Osteoblast (primary cell): Measurements from ENCODE around the gene PRR5L. TPM values are rescaled to one million over a fixed set of nuclear protein-coding genes. Genes with fewer than 3 reads are reported as not detected.

ENCODE experiments used
- DNase-seq: peaks from one replicate; pipeline ENCODE4 v3.0.0; 2011; ENCODE audit warnings: low spot score, mixed read lengths; ENCODE audit not compliant: insufficient read length; ENCODE audit errors: missing footprints
- H2AFZ ChIP-seq: 2 replicates; pipeline ENCODE4 v1.6.0; 2011; ENCODE audit warnings: mild to moderate bottlenecking, low read length
- H3K27ac ChIP-seq: 2 replicates; pipeline ENCODE4 v1.5.1; 2011; ENCODE audit warnings: mild to moderate bottlenecking, low read depth, low read length, moderate library complexity
- H3K27me3 ChIP-seq: 2 replicates; pipeline ENCODE4 v1.6.0; 2012; ENCODE audit warnings: mild to moderate bottlenecking, control low read depth, inconsistent platforms, low read length, moderate library complexity; ENCODE audit not compliant: insufficient read depth
- H3K36me3 ChIP-seq: 2 replicates; pipeline ENCODE4 v1.5.1; 2011; ENCODE audit warnings: mild to moderate bottlenecking, low read length, control low read depth, moderate library complexity; ENCODE audit not compliant: insufficient read depth
- H3K4me1 ChIP-seq: 2 replicates; pipeline ENCODE4 v1.5.1; 2011; ENCODE audit warnings: mild to moderate bottlenecking, low read length, control low read depth, moderate library complexity; ENCODE audit not compliant: insufficient read depth
- H3K4me2 ChIP-seq: 2 replicates; pipeline ENCODE4 v1.6.0; 2011; ENCODE audit warnings: mild to moderate bottlenecking, low read length; ENCODE audit not compliant: insufficient read depth
- H3K4me3 ChIP-seq: fragments of 200-600 bp; sonication (generic); 3 replicates; pipeline ENCODE4 v1.5.1; 2012; ENCODE audit warnings: mild to moderate bottlenecking, low read length, inconsistent platforms; ENCODE audit not compliant: insufficient read depth
- H3K79me2 ChIP-seq: 2 replicates; pipeline ENCODE4 v1.6.0; 2012; ENCODE audit warnings: mild to moderate bottlenecking, low read length, control low read depth, inconsistent platforms; ENCODE audit not compliant: insufficient read depth
- H3K9me3 ChIP-seq: 2 replicates; pipeline ENCODE4 v1.5.1; 2011; ENCODE audit warnings: low read depth, low read length, control low read depth
- H4K20me1 ChIP-seq: 2 replicates; pipeline ENCODE4 v1.6.0; 2012; ENCODE audit warnings: mild to moderate bottlenecking, low read length, control low read depth; ENCODE audit not compliant: insufficient read depth
- total RNA-seq: library from RNA; depleted of rRNA; stranded (reverse); fragments of >200 nt; gene quantifications from 2 replicates; pipeline ENCODE4 v1.2.3, GENCODE V29; 2012
- TF ChIP-seq, protein P1 (sequence below): IDR thresholded peaks from 2 replicates; pipeline ENCODE4 v1.5.1; 2011; ENCODE audit warnings: mild to moderate bottlenecking, low read depth, low read length, moderate library complexity; ENCODE audit errors: extremely low read depth

PRR5L gene
- total RNA-seq, 1 donor: 9.8 TPM

DNA sequence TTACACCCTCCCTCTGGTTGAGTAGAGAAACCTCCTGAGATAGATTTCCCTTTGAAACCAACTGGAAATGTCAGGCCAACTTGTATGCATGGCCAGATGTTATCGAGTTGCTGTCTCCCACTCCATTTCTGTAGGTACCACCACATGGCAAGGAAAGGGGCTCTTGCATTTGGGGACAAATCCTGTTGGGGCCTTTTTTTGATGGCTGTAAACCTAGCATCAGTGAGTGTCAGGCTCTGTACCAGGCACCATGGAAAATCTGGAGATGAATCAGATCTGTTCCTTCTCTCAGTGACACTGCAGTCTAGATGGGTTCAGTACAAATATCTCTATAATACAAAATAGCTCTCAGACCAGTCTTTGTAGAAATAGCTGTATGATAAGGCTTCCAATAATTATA lies 155.6 kb downstream of the PRR5L start:
- Histone ChIP-seq H3K4me2 (no peak overlapping the region), H2AFZ (no peak overlapping the region), H3K36me3 (peaks cover 7% of the 10 kb centered on the region), H3K9me3 (no peaks in the 10 kb centered on the region), H3K4me1 (peaks cover 69% of the 10 kb centered on the region), H3K27ac (no peak overlapping the region), H3K27me3 (no peaks in the 10 kb centered on the region), H3K4me3 (no peak overlapping the region), H4K20me1 (no peaks in the 10 kb centered on the region), H3K79me2 (no peaks in the 10 kb centered on the region)
- TF ChIP-seq, protein P1, sequence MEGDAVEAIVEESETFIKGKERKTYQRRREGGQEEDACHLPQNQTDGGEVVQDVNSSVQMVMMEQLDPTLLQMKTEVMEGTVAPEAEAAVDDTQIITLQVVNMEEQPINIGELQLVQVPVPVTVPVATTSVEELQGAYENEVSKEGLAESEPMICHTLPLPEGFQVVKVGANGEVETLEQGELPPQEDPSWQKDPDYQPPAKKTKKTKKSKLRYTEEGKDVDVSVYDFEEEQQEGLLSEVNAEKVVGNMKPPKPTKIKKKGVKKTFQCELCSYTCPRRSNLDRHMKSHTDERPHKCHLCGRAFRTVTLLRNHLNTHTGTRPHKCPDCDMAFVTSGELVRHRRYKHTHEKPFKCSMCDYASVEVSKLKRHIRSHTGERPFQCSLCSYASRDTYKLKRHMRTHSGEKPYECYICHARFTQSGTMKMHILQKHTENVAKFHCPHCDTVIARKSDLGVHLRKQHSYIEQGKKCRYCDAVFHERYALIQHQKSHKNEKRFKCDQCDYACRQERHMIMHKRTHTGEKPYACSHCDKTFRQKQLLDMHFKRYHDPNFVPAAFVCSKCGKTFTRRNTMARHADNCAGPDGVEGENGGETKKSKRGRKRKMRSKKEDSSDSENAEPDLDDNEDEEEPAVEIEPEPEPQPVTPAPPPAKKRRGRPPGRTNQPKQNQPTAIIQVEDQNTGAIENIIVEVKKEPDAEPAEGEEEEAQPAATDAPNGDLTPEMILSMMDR: no peak
- no peak for DNase-seq

DNA sequence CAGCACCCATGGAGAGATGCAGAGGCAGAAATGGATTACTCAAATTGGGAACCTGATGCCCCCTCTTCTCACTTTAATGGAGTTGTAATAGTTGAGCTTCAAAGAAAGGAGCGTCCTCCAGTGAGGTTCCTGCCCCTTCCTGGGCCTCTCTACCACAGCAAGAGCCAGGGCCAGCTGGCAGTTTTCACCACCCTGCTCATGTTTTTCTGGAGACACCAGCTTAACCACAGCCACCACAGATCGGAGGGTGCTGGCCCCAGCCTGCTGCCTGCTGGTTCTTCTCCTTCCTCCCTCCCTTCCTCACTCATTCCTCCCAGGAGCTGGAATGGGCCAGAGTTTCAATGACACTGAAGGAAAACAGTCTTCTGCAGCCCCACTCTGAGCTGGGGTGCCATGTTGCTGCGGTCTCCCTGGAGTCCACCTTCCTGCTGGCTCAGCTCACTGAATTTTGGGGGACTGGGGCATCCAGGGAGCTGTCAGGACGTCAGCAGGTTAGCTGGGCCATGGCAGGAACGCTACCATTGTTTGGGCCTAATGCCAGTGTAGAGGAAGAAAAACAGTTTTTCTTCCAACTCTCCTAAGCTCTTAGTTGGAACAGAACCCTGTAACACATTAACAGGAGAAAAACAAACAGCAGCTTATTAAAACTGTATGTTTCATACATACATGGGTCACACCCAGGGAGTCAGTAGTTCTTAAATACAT lies 156.3 kb downstream of the PRR5L start:
- no peaks in the 10 kb centered on the region for H4K20me1 ChIP-seq
- no peak overlapping the region for H3K27ac ChIP-seq
- no peaks in the 10 kb centered on the region for H3K79me2 ChIP-seq
- H3K9me3 ChIP-seq: no peaks in the 10 kb centered on the region
- no peak for DNase-seq
- no peak overlapping the region for H3K4me2 ChIP-seq
- H3K4me1 ChIP-seq: peaks cover 70% of the 10 kb centered on the region
- H3K27me3 ChIP-seq: no peaks in the 10 kb centered on the region
- no peak overlapping the region for H2AFZ ChIP-seq
- no peak overlapping the region for H3K4me3 ChIP-seq
- peaks cover 6% of the 10 kb centered on the region for H3K36me3 ChIP-seq
- TF ChIP-seq, protein P1: no peak

DNA sequence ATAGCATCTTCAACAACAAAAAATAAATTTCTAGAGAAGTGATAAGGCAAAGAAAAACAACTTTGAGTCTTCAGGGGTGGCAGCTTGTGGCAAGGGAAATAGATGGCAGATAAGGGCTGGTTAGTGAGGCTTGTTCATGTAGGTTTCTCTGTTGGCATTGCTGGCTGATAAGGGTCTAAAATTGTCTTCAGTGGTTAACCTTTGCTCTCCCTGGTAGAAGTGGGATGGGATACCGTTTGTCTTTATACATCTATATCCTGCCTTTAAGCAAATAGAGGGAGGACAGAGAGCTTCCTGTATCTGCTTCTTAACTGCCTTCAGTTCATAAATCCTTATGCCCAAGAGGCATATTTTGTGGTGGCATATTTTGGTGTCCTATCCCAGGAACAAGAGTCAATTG lies 156.9 kb downstream of the PRR5L start:
- TF ChIP-seq, protein P1: no peak
- Histone ChIP-seq H3K4me1 (peaks cover 66% of the 10 kb centered on the region), H3K9me3 (no peaks in the 10 kb centered on the region), H4K20me1 (no peaks in the 10 kb centered on the region), H2AFZ (no peak overlapping the region), H3K79me2 (no peaks in the 10 kb centered on the region), H3K36me3 (peaks cover 6% of the 10 kb centered on the region), H3K4me2 (no peak overlapping the region), H3K27me3 (no peaks in the 10 kb centered on the region), H3K27ac (no peak overlapping the region), H3K4me3 (no peak overlapping the region)
- no peak for DNase-seq

DNA sequence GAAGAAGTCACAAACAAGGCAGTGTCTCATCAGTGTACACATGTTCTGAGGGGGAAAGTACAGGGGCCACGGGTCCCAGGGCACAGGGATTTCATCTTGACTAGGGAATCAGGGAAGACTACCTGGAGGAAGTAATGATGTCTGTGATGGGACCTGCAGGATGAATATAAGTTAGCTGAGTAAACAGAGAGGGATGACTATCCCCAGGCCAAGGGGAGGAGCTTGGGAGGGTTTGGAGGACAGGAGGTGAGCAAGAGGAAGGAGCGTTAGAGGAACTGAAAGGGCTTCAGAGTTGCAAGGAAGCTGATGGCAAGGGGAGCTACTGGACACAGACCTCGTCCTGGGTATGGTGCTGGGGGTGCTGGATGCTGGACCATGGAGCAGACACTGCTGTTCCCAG lies 157.6 kb downstream of the PRR5L start:
- no peaks in the 10 kb centered on the region for H4K20me1 ChIP-seq
- DNase-seq: no peak
- no peak overlapping the region for H3K27ac ChIP-seq
- no peaks in the 10 kb centered on the region for H3K9me3 ChIP-seq
- no peak overlapping the region for H2AFZ ChIP-seq
- H3K4me3 ChIP-seq: no peak overlapping the region
- no peaks in the 10 kb centered on the region for H3K79me2 ChIP-seq
- H3K4me2 ChIP-seq: no peak overlapping the region
- H3K36me3 ChIP-seq: peaks cover 6% of the 10 kb centered on the region
- peaks cover 63% of the 10 kb centered on the region for H3K4me1 ChIP-seq
- H3K27me3 ChIP-seq: no peaks in the 10 kb centered on the region
- TF ChIP-seq, protein P1: no peak
